Nephron progenitor cell (in vitro differentiated cells): ENCODE measurements around the gene SV2A.

ENCODE experiments used
- DNase-seq: peaks from one replicate; pipeline ENCODE4 v3.0.0; 2021
- H3K27ac Mint-ChIP-seq: 2 replicates; pipeline ENCODE4 v1.8.0; 2021; ENCODE audit warnings: mild to moderate bottlenecking, moderate library complexity, mixed read lengths
- H3K27me3 Mint-ChIP-seq: 2 replicates; pipeline ENCODE4 v1.8.0; 2021; ENCODE audit warnings: mild to moderate bottlenecking, low read depth, mixed read lengths; ENCODE audit not compliant: poor library complexity
- H3K36me3 Mint-ChIP-seq: 2 replicates; pipeline ENCODE4 v1.8.0; 2021; ENCODE audit warnings: low read depth, mixed read lengths
- H3K4me1 Mint-ChIP-seq: 2 replicates; pipeline ENCODE4 v1.8.0; 2021; ENCODE audit warnings: mixed read lengths
- H3K4me3 Mint-ChIP-seq: 2 replicates; pipeline ENCODE4 v1.8.0; 2021; ENCODE audit warnings: mild to moderate bottlenecking, moderate library complexity, mixed read lengths
- H3K9me3 Mint-ChIP-seq: 2 replicates; pipeline ENCODE4 v1.8.0; 2021; ENCODE audit warnings: mild to moderate bottlenecking, moderate library complexity, mixed read lengths
- TF ChIP-seq, protein P1 (sequence below): fragments of 200-600 bp; sonication (generic); IDR thresholded peaks from 2 replicates; pipeline ENCODE4 v1.5.0; 2021; ENCODE audit warnings: antibody characterized with exemption

The SV2A gene

GRCh38 chr1:149927563-149928400 is 10.1 kb upstream of the SV2A start, which contains the start of gene SF3B4:
SF3B4 (minus strand) TSS chr1:149927803; CDS start chr1:149927759, 44 bp downstream.
- peak; percentile 95 for DNase-seq
- Mint-ChIP-seq H3K4me3 (peak within 1 kb of the TSS; percentile 100), H3K27ac (peak within 1 kb of the TSS; percentile 98), H3K9me3 (no peaks in the 10 kb centered on the region), H3K4me1 (peaks cover 50% of the 10 kb centered on the region), H3K36me3 (peaks cover 46% of the 10 kb centered on the region), H3K27me3 (peaks cover 5% of the 10 kb centered on the region)
- TF ChIP-seq, protein P1, sequence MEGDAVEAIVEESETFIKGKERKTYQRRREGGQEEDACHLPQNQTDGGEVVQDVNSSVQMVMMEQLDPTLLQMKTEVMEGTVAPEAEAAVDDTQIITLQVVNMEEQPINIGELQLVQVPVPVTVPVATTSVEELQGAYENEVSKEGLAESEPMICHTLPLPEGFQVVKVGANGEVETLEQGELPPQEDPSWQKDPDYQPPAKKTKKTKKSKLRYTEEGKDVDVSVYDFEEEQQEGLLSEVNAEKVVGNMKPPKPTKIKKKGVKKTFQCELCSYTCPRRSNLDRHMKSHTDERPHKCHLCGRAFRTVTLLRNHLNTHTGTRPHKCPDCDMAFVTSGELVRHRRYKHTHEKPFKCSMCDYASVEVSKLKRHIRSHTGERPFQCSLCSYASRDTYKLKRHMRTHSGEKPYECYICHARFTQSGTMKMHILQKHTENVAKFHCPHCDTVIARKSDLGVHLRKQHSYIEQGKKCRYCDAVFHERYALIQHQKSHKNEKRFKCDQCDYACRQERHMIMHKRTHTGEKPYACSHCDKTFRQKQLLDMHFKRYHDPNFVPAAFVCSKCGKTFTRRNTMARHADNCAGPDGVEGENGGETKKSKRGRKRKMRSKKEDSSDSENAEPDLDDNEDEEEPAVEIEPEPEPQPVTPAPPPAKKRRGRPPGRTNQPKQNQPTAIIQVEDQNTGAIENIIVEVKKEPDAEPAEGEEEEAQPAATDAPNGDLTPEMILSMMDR: no peak

- H3K9me3 Mint-ChIP-seq: no peaks in the 10 kb centered on the region
- peak overlapping the region; percentile 100 for H3K4me3 Mint-ChIP-seq
- TF ChIP-seq, protein P1: no peak
- no peak for DNase-seq
- H3K4me1 Mint-ChIP-seq: peaks cover 50% of the 10 kb centered on the region
- H3K27me3 Mint-ChIP-seq: peaks cover 5% of the 10 kb centered on the region
- H3K27ac Mint-ChIP-seq: peak overlapping the region; percentile 98
- H3K36me3 Mint-ChIP-seq: peaks cover 48% of the 10 kb centered on the region
These were observed 9.5 kb upstream of the SV2A start for GRCh38 chr1:149927056-149927562.

- Mint-ChIP-seq H3K9me3 (no peaks in the 10 kb centered on the region), H3K27ac (no peak overlapping the region), H3K4me1 (peaks cover 57% of the 10 kb centered on the region), H3K36me3 (peaks cover 47% of the 10 kb centered on the region), H3K27me3 (peaks cover 5% of the 10 kb centered on the region), H3K4me3 (peak overlapping the region; percentile 100)
- DNase-seq: no peak
- TF ChIP-seq, protein P1: no peak
These were observed 8.7 kb upstream of the SV2A start for GRCh38 chr1:149926296-149926695.

GRCh38 chr1:149925751-149926150 is 8.1 kb upstream of the SV2A start:
- H3K36me3 Mint-ChIP-seq: peaks cover 47% of the 10 kb centered on the region
- no peak for DNase-seq
- peaks cover 5% of the 10 kb centered on the region for H3K27me3 Mint-ChIP-seq

GRCh38 chr1:149925345-149925744 is 7.7 kb upstream of the SV2A start:
- Mint-ChIP-seq H3K27ac (peak overlapping the region; percentile 23), H3K4me3 (peak overlapping the region; percentile 73), H3K27me3 (peaks cover 5% of the 10 kb centered on the region), H3K9me3 (no peaks in the 10 kb centered on the region), H3K36me3 (peaks cover 47% of the 10 kb centered on the region), H3K4me1 (peaks cover 57% of the 10 kb centered on the region)
- TF ChIP-seq, protein P1: no peak
- DNase-seq: no peak

More at GRCh38 chr1:149925751-149926150, 8.1 kb upstream of the SV2A start:
- TF ChIP-seq, protein P1: no peak
- Mint-ChIP-seq H3K9me3 (no peaks in the 10 kb centered on the region), H3K27ac (no peak overlapping the region), H3K4me3 (peak overlapping the region; percentile 100), H3K4me1 (peaks cover 57% of the 10 kb centered on the region)
